B cell (primary cell): ENCODE results near the gene DDX27. TPM values are rescaled to one million over a fixed set of nuclear protein-coding genes. Genes with fewer than 3 reads are reported as not detected.

Source experiments
- ATAC-seq: fragments of 200-7000 bp; cut with Tn5 transposase; one replicate; pipeline ENCODE4 v1.10.0; 2021; ENCODE audit warnings: low read depth, mild to moderate bottlenecking, moderate number of reproducible peaks, moderate library complexity
- CTCF ChIA-PET: fragments of 350-600 bp; sonication (Branson Sonifier 250); formaldehyde crosslinking; loops from one replicate; lab custom pipeline; 2021; ENCODE audit warnings: antibody characterized with exemption, inconsistent platforms; lab: Charles Lee
- POLR2A ChIA-PET: fragments of 350-600 bp; sonication (Branson Sonifier 250); formaldehyde crosslinking; loops from one replicate; lab custom pipeline; 2021; ENCODE audit warnings: antibody characterized with exemption; lab: Charles Lee
- DNase-seq: peaks from one replicate; pipeline ENCODE4 v3.0.0; 2013
- H2AFZ ChIP-seq: 2 replicates; pipeline ENCODE4 v1.6.1; 2012; ENCODE audit warnings: mild to moderate bottlenecking, low read depth, low read length; ENCODE audit not compliant: insufficient read depth, poor library complexity, severe bottlenecking
- H3K27ac ChIP-seq, 2 donors: 1 replicate in 1 of 2; 2 replicates in 1 of 2; pipeline ENCODE4 v1.5.1; 2012 to 2013; ENCODE audit warnings: low read length in 2 of 2, mild to moderate bottlenecking in 2 of 2, moderate library complexity in 1 of 2
- H3K27me3 ChIP-seq, 4 experiments: fragments of 200-600 bp in 1 of 4; sonication (generic) in 1 of 4; replicated peaks in 1 of 4; 1 replicate in 2 of 4; 2 replicates in 2 of 4; pipeline versions ENCODE4 v1.6.1 to v1.7.0; 2013 to 2016; ENCODE audit warnings: low read length in 3 of 4, mild to moderate bottlenecking in 2 of 4, mixed read lengths in 1 of 4, moderate library complexity in 1 of 4; ENCODE audit not compliant: insufficient read depth in 4 of 4, control insufficient read depth in 3 of 4; ENCODE audit errors: control extremely low read depth in 1 of 4
- H3K36me3 ChIP-seq, 2 experiments: replicated peaks in 1 of 2; 1 replicate in 1 of 2; 2 replicates in 1 of 2; pipeline versions ENCODE4 v1.6.1 to v1.7.1; 2013; ENCODE audit warnings: low read length in 1 of 2; ENCODE audit not compliant: insufficient read depth in 2 of 2, control insufficient read depth in 1 of 2; ENCODE audit errors: control extremely low read depth in 1 of 2, extremely low read depth in 1 of 2
- H3K4me1 ChIP-seq, 2 donors: fragments of 200-600 bp in 1 of 2; sonication (generic) in 1 of 2; 1 replicate in 1 of 2; 2 replicates in 1 of 2; pipeline versions ENCODE4 v1.5.1 to v1.6.1; 2013 to 2017; ENCODE audit warnings: low read length in 2 of 2; ENCODE audit not compliant: control insufficient read depth in 2 of 2, insufficient read depth in 2 of 2
- H3K4me2 ChIP-seq: replicated peaks from 2 replicates; pipeline ENCODE3; 2012; ENCODE audit warnings: mild to moderate bottlenecking, low read depth, low read length; ENCODE audit not compliant: poor library complexity, severe bottlenecking
- H3K4me3 ChIP-seq, 5 experiments: fragments of 200-600 bp in 1 of 5; sonication (generic) in 1 of 5; 1 replicate in 3 of 5; 2 replicates in 2 of 5; pipeline versions ENCODE4 v1.5.1 to v1.7.0; 2011 to 2016; ENCODE audit warnings: low read length in 4 of 5, mild to moderate bottlenecking in 4 of 5, low read depth in 2 of 5, control low read depth in 1 of 5, moderate library complexity in 1 of 5; ENCODE audit not compliant: insufficient read depth in 1 of 5; ENCODE audit errors: control extremely low read depth in 1 of 5, extremely low read depth in 1 of 5
- H3K79me2 ChIP-seq: fragments of 200-600 bp; sonication (generic); one replicate; pipeline ENCODE4 v1.6.0; 2016; ENCODE audit warnings: low read length; ENCODE audit not compliant: control insufficient read depth, insufficient read depth
- H3K9ac ChIP-seq: fragments of 200-600 bp; sonication (generic); 2 replicates; pipeline ENCODE4 v1.6.1; 2017; ENCODE audit warnings: mild to moderate bottlenecking, low read length, moderate library complexity
- H3K9me3 ChIP-seq, 3 donors: one replicate each; pipeline versions ENCODE4 v1.6.1 to v1.7.1; 2013; ENCODE audit warnings: low read length in 2 of 3; ENCODE audit not compliant: control insufficient read depth in 2 of 3, insufficient read depth in 1 of 3; ENCODE audit errors: control extremely low read depth in 1 of 3
- H4K20me1 ChIP-seq: 2 replicates; pipeline ENCODE4 v1.6.0; 2012; ENCODE audit warnings: mild to moderate bottlenecking, low read length; ENCODE audit not compliant: insufficient read depth, control insufficient read depth, poor library complexity, severe bottlenecking
- H3K27ac Mint-ChIP-seq: one replicate; pipeline ENCODE4 v1.8.0; 2021; ENCODE audit warnings: mixed read lengths
- H3K27me3 Mint-ChIP-seq: one replicate; pipeline ENCODE4 v1.8.0; 2021; ENCODE audit warnings: mixed read lengths
- H3K4me1 Mint-ChIP-seq: one replicate; pipeline ENCODE4 v1.8.0; 2021; ENCODE audit warnings: mixed read lengths
- H3K4me3 Mint-ChIP-seq: one replicate; pipeline ENCODE4 v1.8.0; 2021; ENCODE audit warnings: mixed read lengths
- H3K9me3 Mint-ChIP-seq: one replicate; pipeline ENCODE4 v1.8.0; 2022; ENCODE audit warnings: mixed read lengths; ENCODE audit not compliant: insufficient read depth
- EZH2 ChIP-seq: IDR thresholded peaks from 2 replicates; pipeline ENCODE4 v1.6.1; 2012; ENCODE audit warnings: borderline replicate concordance, low read depth, mild to moderate bottlenecking, moderate library complexity, low read length; ENCODE audit not compliant: insufficient read depth, poor library complexity, severe bottlenecking
- WGBS: methylation state at CpG from one replicate; pipeline ENCODE4 v1.1.5; 2013; ENCODE audit warnings: missing lambda C conversion rate; ENCODE audit not compliant: insufficient coverage; 5-methylcytosine and 5-hydroxymethylcytosine counted together
- intact Hi-C: fragments of 100-400 bp; cut with micrococcal nuclease; formaldehyde crosslinking; loops from one replicate; pipeline ENCODE4 v1.10.0; 2022
- polyA plus RNA-seq: library from polyadenylated mRNA; depleted of rRNA; stranded (reverse); fragments of >200 nt; gene quantifications from 2 replicates; pipeline ENCODE4 v1.2.3, GENCODE V29; 2012
- total RNA-seq, 2 donors: library from RNA; stranded (reverse); fragments of 120-200 nt in 1 of 2; gene quantifications; 1 replicate in 1 of 2; 2 replicates in 1 of 2; pipeline versions ENCODE4 v1.2.3 to v1.2.4, GENCODE V29; 2013 to 2022
- TF ChIP-seq, protein P1 (sequence below): fragments of 200-600 bp; IDR thresholded peaks from one replicate; pipeline ENCODE4 v1.8.0; 2022; ENCODE audit warnings: antibody characterized with exemption, mild to moderate bottlenecking

Gene DDX27
- total and polyA plus RNA-seq, 2 donors (not counting 1 experiment from before 2014, with no cell fraction given) = 55.0 to 74.6 TPM

DNA sequence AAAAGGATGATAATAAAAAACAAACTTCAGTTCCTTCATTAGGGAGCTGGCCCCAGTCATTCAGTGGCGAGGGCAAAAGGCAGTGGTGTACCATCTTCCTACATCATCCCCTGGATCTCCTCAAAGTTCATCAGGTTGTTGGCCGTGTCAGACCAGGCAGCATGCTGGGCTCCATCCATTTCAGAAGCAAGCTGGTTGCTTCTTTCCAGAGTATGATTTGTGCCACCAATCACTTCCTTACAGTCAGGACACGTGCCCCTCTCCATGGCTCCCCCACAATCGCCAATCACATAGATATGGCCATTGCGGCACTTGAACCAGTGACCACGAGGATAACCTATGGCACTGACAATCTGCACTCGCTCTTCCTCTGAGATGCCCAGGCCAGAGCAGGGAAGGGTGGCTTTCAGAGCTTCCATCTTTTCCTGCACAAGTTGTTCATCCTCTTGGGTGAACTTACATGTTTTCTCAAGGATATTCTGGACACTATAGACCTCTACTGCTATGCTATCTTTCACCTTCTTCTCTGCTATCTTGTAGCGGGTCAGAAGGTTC, 28.0 kb downstream of the DDX27 start:
- POLR2A ChIA-PET = no interaction called here
- H3K27ac Mint-ChIP-seq = no peak overlapping the region
- intact Hi-C loops = loop anchor here (2.0 kb wide), 1 partner anchor 76 kb away; no protein-coding TSS in a partner anchor

DNA sequence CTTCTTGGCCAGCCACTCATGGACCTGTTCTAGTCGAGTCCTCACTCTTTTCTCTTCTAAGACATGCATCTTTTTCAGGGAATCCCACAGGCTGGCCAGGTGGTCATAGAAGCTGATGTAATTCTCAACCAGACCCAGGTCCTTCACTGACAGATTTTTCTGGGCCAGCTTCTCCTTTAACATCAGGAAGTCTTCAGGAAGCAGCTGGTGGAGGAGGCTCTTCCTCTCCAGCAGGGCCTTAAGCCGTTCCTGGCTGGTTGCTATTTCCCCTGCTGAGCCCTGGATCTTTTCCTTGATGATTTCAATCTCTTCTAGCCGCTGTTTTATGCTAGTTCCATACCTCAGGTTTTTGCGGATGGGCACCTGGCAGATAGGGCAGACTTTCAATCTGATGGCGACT, 28.6 kb downstream of the DDX27 start:
- peaks cover 0 to 82% of the 10 kb centered on the region in 2 experiments for H3K36me3 ChIP-seq
- peak overlapping the region in 1 of 2 donors; percentile 6 for H3K27ac ChIP-seq
- no peaks in the 10 kb centered on the region for H4K20me1 ChIP-seq
- DNase-seq = no peak
- intact Hi-C loops = loop anchor here (2.0 kb wide), 1 partner anchor 75 kb away; no protein-coding TSS in a partner anchor
- H3K4me1 Mint-ChIP-seq = peaks cover 3% of the 10 kb centered on the region
- no peak overlapping the region for H3K4me2 ChIP-seq
- H3K9me3 Mint-ChIP-seq = no peaks in the 10 kb centered on the region
- no peaks in the 10 kb centered on the region for H3K79me2 ChIP-seq
- no peaks in the 10 kb centered on the region for H3K27me3 ChIP-seq
- H3K27me3 Mint-ChIP-seq = no peaks in the 10 kb centered on the region
- H3K9me3 ChIP-seq = no peaks in the 10 kb centered on the region
- ChIA-PET CTCF (interaction anchor here (1.5 to 2.5 kb wide), 3 partner anchors 10 to 20 kb away, joined by 3 to 9 read pairs (median 6); no protein-coding TSS in a partner anchor), POLR2A (no interaction called here)
- ATAC-seq = no peak
- no peak overlapping the region for H2AFZ ChIP-seq
- H3K27ac Mint-ChIP-seq = no peak overlapping the region
- H3K9ac ChIP-seq = no peak overlapping the region
- no peak overlapping the region for H3K4me3 ChIP-seq
- H3K4me1 ChIP-seq = no peaks in the 10 kb centered on the region
- no peak overlapping the region for H3K4me3 Mint-ChIP-seq
- TF ChIP-seq EZH2 = no peak
- TF ChIP-seq, protein P1, sequence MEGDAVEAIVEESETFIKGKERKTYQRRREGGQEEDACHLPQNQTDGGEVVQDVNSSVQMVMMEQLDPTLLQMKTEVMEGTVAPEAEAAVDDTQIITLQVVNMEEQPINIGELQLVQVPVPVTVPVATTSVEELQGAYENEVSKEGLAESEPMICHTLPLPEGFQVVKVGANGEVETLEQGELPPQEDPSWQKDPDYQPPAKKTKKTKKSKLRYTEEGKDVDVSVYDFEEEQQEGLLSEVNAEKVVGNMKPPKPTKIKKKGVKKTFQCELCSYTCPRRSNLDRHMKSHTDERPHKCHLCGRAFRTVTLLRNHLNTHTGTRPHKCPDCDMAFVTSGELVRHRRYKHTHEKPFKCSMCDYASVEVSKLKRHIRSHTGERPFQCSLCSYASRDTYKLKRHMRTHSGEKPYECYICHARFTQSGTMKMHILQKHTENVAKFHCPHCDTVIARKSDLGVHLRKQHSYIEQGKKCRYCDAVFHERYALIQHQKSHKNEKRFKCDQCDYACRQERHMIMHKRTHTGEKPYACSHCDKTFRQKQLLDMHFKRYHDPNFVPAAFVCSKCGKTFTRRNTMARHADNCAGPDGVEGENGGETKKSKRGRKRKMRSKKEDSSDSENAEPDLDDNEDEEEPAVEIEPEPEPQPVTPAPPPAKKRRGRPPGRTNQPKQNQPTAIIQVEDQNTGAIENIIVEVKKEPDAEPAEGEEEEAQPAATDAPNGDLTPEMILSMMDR = no peak
- 30% methylated on average over 5 of the region's 5 CpGs for WGBS

More for the DNA sequence above, 28.0 kb downstream of the DDX27 start:
- ATAC-seq (no peak), DNase-seq (no peak)
- H3K4me2 ChIP-seq = no peak overlapping the region
- Mint-ChIP-seq H3K4me3 (no peak overlapping the region), H3K9me3 (no peaks in the 10 kb centered on the region), H3K27me3 (no peaks in the 10 kb centered on the region), H3K4me1 (peaks cover 3% of the 10 kb centered on the region)
- CTCF ChIA-PET = interaction anchor here (1.3 to 2.5 kb wide), 4 partner anchors 8 to 21 kb away, joined by 3 to 9 read pairs (median 6); no protein-coding TSS in a partner anchor
- H4K20me1 ChIP-seq = no peaks in the 10 kb centered on the region
- H3K4me3 ChIP-seq = no peak overlapping the region
- H3K9me3 ChIP-seq = no peaks in the 10 kb centered on the region
- H3K27me3 ChIP-seq = no peaks in the 10 kb centered on the region
- H3K9ac ChIP-seq = no peak overlapping the region
- 91% methylated on average over 8 of the region's 8 CpGs for WGBS
- H3K27ac ChIP-seq = no peak overlapping the region
- no peaks in the 10 kb centered on the region for H3K4me1 ChIP-seq
- TF ChIP-seq, protein P1 = no peak
- no peak for TF ChIP-seq EZH2
- H3K36me3 ChIP-seq = peaks cover 0 to 82% of the 10 kb centered on the region in 2 experiments
- H2AFZ ChIP-seq = no peak overlapping the region
- no peaks in the 10 kb centered on the region for H3K79me2 ChIP-seq
